Endothelial cell of umbilical vein (primary cell): ENCODE data around the gene IMPDH2.

Experiments
- CTCF ChIP-seq, 2 donors: IDR thresholded peaks; 1 replicate in 1 of 2; 2 replicates in 1 of 2; pipeline ENCODE4 v1.5.1; 2011; ENCODE audit warnings: low read length in 2 of 2, mild to moderate bottlenecking in 2 of 2, moderate library complexity in 2 of 2, control low read depth in 1 of 2, inconsistent platforms in 1 of 2, low read depth in 1 of 2; ENCODE audit not compliant: insufficient read depth in 1 of 2; ENCODE audit errors: extremely low read depth in 1 of 2
- EZH2 ChIP-seq: IDR thresholded peaks from 2 replicates; pipeline ENCODE4 v1.6.1; 2012; ENCODE audit warnings: borderline replicate concordance, low read depth, mild to moderate bottlenecking, moderate library complexity, low read length, inconsistent platforms; ENCODE audit not compliant: severe bottlenecking
- FOS ChIP-seq: IDR thresholded peaks from 2 replicates; pipeline ENCODE4 v1.6.1; 2011; ENCODE audit warnings: mild to moderate bottlenecking, low read length, moderate library complexity, borderline replicate concordance; ENCODE audit not compliant: insufficient read depth
- GATA2 ChIP-seq: IDR thresholded peaks from 2 replicates; pipeline ENCODE4 v1.7.0; 2011; ENCODE audit warnings: low read depth, mild to moderate bottlenecking, moderate library complexity, mixed read lengths, low read length; ENCODE audit not compliant: insufficient read length, insufficient read depth
- JUN ChIP-seq: IDR thresholded peaks from 2 replicates; pipeline ENCODE4 v1.6.1; 2011; ENCODE audit warnings: borderline replicate concordance, low read depth; ENCODE audit not compliant: insufficient read length, insufficient read depth
- MAX ChIP-seq: IDR thresholded peaks from 2 replicates; pipeline ENCODE4 v1.6.1; 2011; ENCODE audit not compliant: insufficient read depth, insufficient read length
- MYC ChIP-seq: IDR thresholded peaks from one replicate; pipeline ENCODE4 v1.6.1; 2011; ENCODE audit warnings: mild to moderate bottlenecking, low read depth, low read length
- POLR2A ChIP-seq: IDR thresholded peaks from 2 replicates; pipeline ENCODE4 v1.6.1; 2012; ENCODE audit warnings: low read depth, mild to moderate bottlenecking, control low read depth, low read length
- POLR2AphosphoS5 ChIP-seq: IDR thresholded peaks from 2 replicates; pipeline ENCODE4 v1.6.1; 2012; ENCODE audit warnings: low read depth, mild to moderate bottlenecking, control low read depth, low read length, moderate library complexity; ENCODE audit not compliant: insufficient read depth

GRCh38 chr3:49025005-49025792, 4.0 kb downstream of the IMPDH2 start:
- TF ChIP-seq POLR2A (no peak), POLR2AphosphoS5 (no peak), CTCF (IDR thresholded peaks at IDR 0.05; ENCODE audit: extremely low read depth in 1 of 2, insufficient read depth in 1 of 2, low read depth in 1 of 2, low read length in 2 of 2) (no peak), MAX (no peak), EZH2 (no peak), FOS (no peak), JUN (no peak), MYC (no peak), GATA2 (no peak)
